Fibroblast of skin of scalp (primary cell): ENCODE results near the gene MCEMP1.

Source experiments
- DNase-seq: peaks from one replicate; pipeline ENCODE4 v3.0.0-alpha.2; 2013

The MCEMP1 gene

GRCh38 chr19:7672522-7672921 is 4.4 kb upstream of the MCEMP1 start:
- no peak for DNase-seq

GRCh38 chr19:7674010-7675005 is 2.6 kb upstream of the MCEMP1 start:
- peak; percentile 33 for DNase-seq

GRCh38 chr19:7676376-7676775 is 514 bp upstream of the MCEMP1 start:
- DNase-seq: no peak

GRCh38 chr19:7677669-7678311 is 900 bp downstream of the MCEMP1 start:
- no peak for DNase-seq

GRCh38 chr19:7678971-7679751 is 2.3 kb downstream of the MCEMP1 start:
- DNase-seq: no peak

GRCh38 chr19:7679771-7680605 is 3.1 kb downstream of the MCEMP1 start:
- no peak for DNase-seq

GRCh38 chr19:7680606-7681339 is 3.9 kb downstream of the MCEMP1 start, which contains the start of gene TRAPPC5:
Gene TRAPPC5, plus strand, starts transcription at chr19:7680833. Its CDS starts 1,421 bp downstream, at chr19:7682254.
- peak; percentile 83 for DNase-seq

GRCh38 chr19:7681340-7682174 is 4.7 kb downstream of the MCEMP1 start:
- DNase-seq: peak; percentile 83

GRCh38 chr19:7682175-7682855 is 5.4 kb downstream of the MCEMP1 start:
- no peak for DNase-seq

- no peak for DNase-seq
Measured at GRCh38 chr19:7685546-7686445, 8.9 kb downstream of the MCEMP1 start.

GRCh38 chr19:7687177-7687576 is 10.3 kb downstream of the MCEMP1 start:
- no peak for DNase-seq

GRCh38 chr19:7689165-7689564 is 12.3 kb downstream of the MCEMP1 start:
- no peak for DNase-seq

- no peak for DNase-seq
Measured at GRCh38 chr19:7690779-7691258, 13.9 kb downstream of the MCEMP1 start.

- no peak for DNase-seq
Measured at GRCh38 chr19:7691497-7691896, 14.6 kb downstream of the MCEMP1 start.

- no peak for DNase-seq
Measured at GRCh38 chr19:7692417-7693088, 15.7 kb downstream of the MCEMP1 start.

GRCh38 chr19:7694499-7694898 is 17.6 kb downstream of the MCEMP1 start:
- DNase-seq: no peak

GRCh38 chr19:7697721-7698287 is 20.9 kb downstream of the MCEMP1 start:
- no peak for DNase-seq
